GM19455 (cell line): ENCODE results near the gene MDM2.
"Not testable (repeated sequence)": the region's sequence is repeated elsewhere in the genome, so short reads cannot be mapped to it uniquely, and the experiment has no call there.

ENCODE experiments used
- ATAC-seq: cut with Tn5 transposase; IDR thresholded peaks from one replicate; pipeline ENCODE4 v1.9.1; 2021; ENCODE audit not compliant: unreplicated experiment

The MDM2 gene

GRCh38 chr12:68804657-68805591 lies 3.1 kb upstream of the MDM2 start:
- no peak for ATAC-seq

DNA sequence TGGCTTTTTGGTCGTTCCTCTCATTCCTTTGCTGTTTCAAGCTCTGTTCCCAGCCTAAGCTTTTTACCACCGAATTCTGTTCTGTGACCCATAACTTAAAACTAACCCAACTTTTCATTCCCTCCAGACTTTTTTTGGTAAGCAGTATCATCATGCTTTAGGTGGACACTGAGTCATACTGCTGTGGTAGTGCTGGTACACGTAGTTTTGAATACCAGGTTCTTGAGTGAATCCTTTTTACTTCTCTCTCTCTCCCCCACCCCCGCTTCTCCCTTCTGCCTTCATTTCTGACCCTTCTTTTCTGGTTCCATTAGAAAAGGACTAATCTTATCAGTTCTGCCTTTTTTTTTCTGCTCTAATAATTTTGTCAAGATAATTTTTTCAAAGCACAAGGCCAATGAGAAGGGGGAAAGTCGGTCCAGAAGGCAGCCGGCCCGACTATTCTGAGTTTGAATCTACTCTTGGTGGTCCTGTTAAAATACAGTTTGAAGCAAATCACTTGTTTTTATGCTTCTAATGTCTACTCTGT lies 2.3 kb upstream of the MDM2 start:
- ATAC-seq, result no peak

DNA sequence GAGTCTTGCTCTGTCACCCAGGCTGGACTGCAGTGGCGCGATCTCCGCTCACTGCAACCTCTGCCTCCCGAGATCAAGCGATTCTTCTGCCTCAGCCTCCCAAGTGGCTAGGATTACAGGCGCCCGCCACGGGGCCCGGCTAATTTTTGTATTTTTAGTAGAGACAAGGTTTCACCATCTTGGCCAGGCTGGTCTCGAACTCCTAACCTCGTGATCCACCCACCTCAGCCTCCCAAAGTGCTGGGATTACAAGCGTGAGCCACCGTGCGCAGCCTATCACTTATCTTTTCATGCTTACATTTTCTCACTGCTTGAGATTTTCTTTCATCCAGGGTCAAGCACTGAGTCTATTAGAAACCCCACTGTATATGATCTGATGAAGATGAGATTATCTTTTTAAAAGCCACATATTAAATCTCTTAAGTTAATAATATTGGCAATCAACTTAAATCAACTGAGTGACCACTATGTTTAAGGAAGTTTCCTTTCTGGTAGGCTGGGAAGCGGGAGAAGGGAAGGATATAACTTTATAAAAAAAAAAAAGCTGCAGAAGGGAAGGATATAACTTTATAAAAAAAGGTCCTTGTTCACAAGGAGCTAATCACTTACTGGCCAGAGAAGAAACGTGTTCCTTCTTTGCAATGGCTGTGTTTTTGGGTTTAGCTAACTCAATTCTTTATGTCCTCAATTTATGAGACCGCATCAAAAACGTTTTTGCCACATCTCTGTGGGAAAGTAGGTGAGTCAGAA lies 1.3 kb upstream of the MDM2 start:
- ATAC-seq, result no peak

GRCh38 chr12:68807274-68807575 lies 752 bp upstream of the MDM2 start:
- not testable (repeated sequence) for ATAC-seq

- peak; percentile 48 for ATAC-seq
Measured at GRCh38 chr12:68808388-68809189, 612 bp downstream of the MDM2 start.

- no peak for ATAC-seq
Measured at GRCh38 chr12:68809190-68810026, 1.4 kb downstream of the MDM2 start.

DNA sequence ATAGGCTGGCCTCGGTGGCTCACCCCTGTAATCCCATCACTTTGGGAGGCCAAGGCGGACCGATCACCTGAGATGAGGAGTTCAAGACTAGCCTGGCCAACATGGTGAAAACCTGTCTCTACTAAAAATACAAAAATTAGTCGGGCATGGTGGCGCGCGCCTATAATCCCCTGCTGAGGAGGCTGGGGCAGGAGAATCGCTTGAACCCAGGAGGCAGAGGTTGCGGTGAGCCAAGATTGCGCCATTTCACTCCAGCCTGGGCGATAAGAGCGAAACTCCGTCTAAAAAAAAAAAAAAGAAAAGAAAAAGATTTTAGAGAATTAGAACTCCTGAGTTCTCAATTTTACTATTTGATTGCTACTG lies 2.0 kb downstream of the MDM2 start:
- not testable (repeated sequence) for ATAC-seq

DNA sequence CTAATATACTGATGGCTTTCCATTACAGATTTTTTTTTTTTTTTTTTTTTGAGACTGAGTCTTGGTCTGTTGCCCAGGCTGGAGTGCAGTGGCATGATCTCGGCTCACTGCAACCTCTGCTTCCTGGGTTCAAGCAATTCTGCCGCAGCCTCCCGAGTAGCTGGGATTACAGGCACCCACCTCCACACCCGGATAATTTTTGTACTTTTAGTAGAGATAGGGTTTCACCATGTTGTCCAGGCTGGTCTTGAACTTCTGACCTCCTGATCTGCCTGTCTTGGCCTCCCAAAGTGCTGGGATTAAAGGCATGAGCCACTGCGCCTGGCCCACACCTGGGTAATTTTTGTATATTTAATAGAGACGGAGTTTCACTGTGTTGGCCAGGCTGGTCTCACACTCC lies 3.6 kb downstream of the MDM2 start:
- ATAC-seq, result not testable (repeated sequence)

GRCh38 chr12:68812553-68813241 lies 4.7 kb downstream of the MDM2 start:
- no peak for ATAC-seq

DNA sequence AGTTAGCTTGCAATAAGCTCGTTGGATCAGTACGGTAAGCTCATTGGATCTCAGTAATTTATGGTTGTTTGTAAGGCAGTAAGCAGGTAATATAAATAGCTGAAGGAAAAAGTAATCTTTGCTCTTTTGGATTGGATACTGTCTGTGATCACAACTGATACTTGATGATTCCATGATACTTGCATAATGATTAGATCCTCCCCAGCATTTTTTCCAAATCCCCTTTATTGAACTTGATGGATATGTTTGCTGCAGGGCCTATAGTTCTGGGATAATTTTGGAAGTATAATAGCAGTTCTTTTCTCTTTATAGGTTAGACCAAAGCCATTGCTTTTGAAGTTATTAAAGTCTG lies 5.2 kb downstream of the MDM2 start:
- no peak for ATAC-seq

- ATAC-seq, result no peak
Measured at GRCh38 chr12:68814490-68815231, 6.7 kb downstream of the MDM2 start.

- no peak for ATAC-seq
Measured at GRCh38 chr12:68815232-68815927, 7.4 kb downstream of the MDM2 start.

GRCh38 chr12:68815928-68816800 lies 8.2 kb downstream of the MDM2 start:
- no peak for ATAC-seq

DNA sequence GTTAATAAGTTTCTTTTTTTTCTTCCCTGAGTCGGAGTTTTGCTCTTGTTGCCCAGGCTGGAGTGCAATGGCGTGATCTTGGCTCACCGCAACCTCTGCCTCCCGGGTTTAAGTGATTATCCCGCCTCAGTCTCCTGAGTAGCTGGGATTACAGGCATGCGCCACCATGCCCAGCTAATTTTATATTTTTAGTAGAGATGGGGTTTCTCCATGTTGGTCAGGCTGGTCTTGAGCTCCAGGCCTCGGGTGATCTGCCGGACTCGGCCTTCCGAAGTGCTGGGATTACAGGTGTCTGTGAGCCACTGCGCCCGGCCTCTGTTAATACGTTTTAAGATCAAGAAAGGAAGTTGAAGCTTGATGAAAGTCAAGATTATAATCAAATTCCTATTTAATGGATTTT lies 11.5 kb downstream of the MDM2 start:
- not testable (repeated sequence) for ATAC-seq

GRCh38 chr12:68821357-68822188 lies 13.6 kb downstream of the MDM2 start:
- ATAC-seq, result no peak

GRCh38 chr12:68823696-68824095 lies 15.7 kb downstream of the MDM2 start:
- no peak for ATAC-seq

DNA sequence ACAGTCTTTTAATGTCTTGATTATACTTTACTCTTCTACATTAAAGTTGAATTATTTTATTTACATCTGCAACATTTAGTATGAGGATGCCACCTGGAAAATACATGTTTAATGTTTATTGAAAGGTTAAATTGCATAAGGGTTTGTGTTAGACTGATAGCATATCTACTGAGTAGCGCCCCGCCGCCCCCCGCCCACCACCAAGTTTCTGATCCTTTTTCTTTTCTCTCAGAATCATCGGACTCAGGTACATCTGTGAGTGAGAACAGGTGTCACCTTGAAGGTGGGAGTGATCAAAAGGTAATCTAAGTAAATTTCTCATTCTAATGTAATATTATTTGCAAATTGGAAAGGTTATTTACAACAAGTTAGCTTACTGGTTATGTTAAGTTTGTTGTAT lies 16.2 kb downstream of the MDM2 start:
- ATAC-seq, result no peak
